Upper lobe of left lung (tissue), 4 donors: Measurements from ENCODE around the gene GOLGA3.

Experiments used
- POLR2AphosphoS5 ChIP-seq, 2 donors: sonication (generic); formaldehyde crosslinking; IDR thresholded peaks; one replicate each; pipeline ENCODE4 v1.5.1; 2017; ENCODE audit warnings: antibody characterized with exemption in 2 of 2
- TF ChIP-seq, protein P1 (sequence below), 6 experiments: fragments of 450-650 bp in 4 of 6; fragments of 200-600 bp in 2 of 6; sonication (generic) in 2 of 6; IDR thresholded peaks; one replicate each; pipeline ENCODE4 v1.5.1; 2016 to 2019; ENCODE audit warnings: antibody characterized with exemption in 6 of 6

DNA sequence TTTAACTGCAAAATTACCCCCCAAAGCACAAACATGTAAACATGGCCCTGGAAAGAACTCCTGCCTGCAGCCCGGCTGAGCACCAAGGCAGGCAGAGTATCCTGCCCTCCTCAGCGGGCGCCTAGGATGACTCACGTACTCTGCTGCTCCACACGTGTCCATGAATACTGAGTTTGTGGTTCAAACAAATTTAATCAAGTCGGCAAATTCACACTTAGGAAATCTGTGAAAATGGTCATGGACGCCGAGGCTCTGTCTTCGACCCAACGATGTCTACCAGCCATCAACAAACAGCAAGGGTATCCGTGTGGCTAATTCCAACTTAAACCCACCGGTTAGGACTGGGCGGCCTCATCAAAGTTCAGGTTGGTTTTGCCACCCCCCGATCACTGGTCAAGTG, 25.5 kb downstream of the GOLGA3 start:
- no peak for TF ChIP-seq POLR2AphosphoS5 (IDR thresholded peaks at IDR 0.05)
- TF ChIP-seq, protein P1, sequence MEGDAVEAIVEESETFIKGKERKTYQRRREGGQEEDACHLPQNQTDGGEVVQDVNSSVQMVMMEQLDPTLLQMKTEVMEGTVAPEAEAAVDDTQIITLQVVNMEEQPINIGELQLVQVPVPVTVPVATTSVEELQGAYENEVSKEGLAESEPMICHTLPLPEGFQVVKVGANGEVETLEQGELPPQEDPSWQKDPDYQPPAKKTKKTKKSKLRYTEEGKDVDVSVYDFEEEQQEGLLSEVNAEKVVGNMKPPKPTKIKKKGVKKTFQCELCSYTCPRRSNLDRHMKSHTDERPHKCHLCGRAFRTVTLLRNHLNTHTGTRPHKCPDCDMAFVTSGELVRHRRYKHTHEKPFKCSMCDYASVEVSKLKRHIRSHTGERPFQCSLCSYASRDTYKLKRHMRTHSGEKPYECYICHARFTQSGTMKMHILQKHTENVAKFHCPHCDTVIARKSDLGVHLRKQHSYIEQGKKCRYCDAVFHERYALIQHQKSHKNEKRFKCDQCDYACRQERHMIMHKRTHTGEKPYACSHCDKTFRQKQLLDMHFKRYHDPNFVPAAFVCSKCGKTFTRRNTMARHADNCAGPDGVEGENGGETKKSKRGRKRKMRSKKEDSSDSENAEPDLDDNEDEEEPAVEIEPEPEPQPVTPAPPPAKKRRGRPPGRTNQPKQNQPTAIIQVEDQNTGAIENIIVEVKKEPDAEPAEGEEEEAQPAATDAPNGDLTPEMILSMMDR (IDR thresholded peaks at IDR 0.05), result no peak
